Activated naive CD4-positive, alpha-beta T cell treated with anti-CD3 and anti-CD28 coated beads, Interleukin-2, amount 50 U/mL, for 24 hours (primary cell): ENCODE data around the gene ITPR1.
A peak's percentile ranks its signal among the peaks of the same experiment; 100 is the strongest.
"Not testable (repeated sequence)": the region's sequence is repeated elsewhere in the genome, so short reads cannot be mapped to it uniquely, and the experiment has no call there.

Experiments
- H3K27ac Mint-ChIP-seq: one replicate; pipeline ENCODE4 v1.8.0; 2021; ENCODE audit warnings: mild to moderate bottlenecking, mixed read lengths
- H3K27me3 Mint-ChIP-seq: one replicate; pipeline ENCODE4 v1.8.0; 2021; ENCODE audit warnings: mixed read lengths
- H3K36me3 Mint-ChIP-seq: one replicate; pipeline ENCODE4 v1.8.0; 2021; ENCODE audit warnings: mixed read lengths
- H3K4me1 Mint-ChIP-seq: one replicate; pipeline ENCODE4 v1.8.0; 2021; ENCODE audit warnings: mixed read lengths
- H3K4me3 Mint-ChIP-seq: one replicate; pipeline ENCODE4 v1.8.0; 2021; ENCODE audit warnings: mild to moderate bottlenecking, mixed read lengths
- H3K9me3 Mint-ChIP-seq: one replicate; pipeline ENCODE4 v1.8.0; 2021; ENCODE audit warnings: mixed read lengths

The ITPR1 gene

GRCh38 chr3:4762481-4763230, 269.5 kb downstream of the ITPR1 start:
- H3K4me3 Mint-ChIP-seq, H3K27me3 Mint-ChIP-seq, H3K27ac Mint-ChIP-seq, H3K9me3 Mint-ChIP-seq, H3K4me1 Mint-ChIP-seq: not testable (repeated sequence)
- H3K36me3 Mint-ChIP-seq: peaks cover 60% of the 10 kb centered on the region

GRCh38 chr3:4763604-4764247, 270.6 kb downstream of the ITPR1 start:
- Mint-ChIP-seq H3K27me3 (no peaks in the 10 kb centered on the region), H3K4me1 (no peaks in the 10 kb centered on the region), H3K9me3 (no peaks in the 10 kb centered on the region), H3K36me3 (peaks cover 59% of the 10 kb centered on the region), H3K4me3 (no peak overlapping the region), H3K27ac (no peak overlapping the region)

- Mint-ChIP-seq H3K4me1 (no peaks in the 10 kb centered on the region), H3K36me3 (peaks cover 52% of the 10 kb centered on the region), H3K4me3 (no peak overlapping the region), H3K9me3 (no peaks in the 10 kb centered on the region), H3K27ac (no peak overlapping the region), H3K27me3 (no peaks in the 10 kb centered on the region)
Observed at GRCh38 chr3:4765212-4765611, 272.1 kb downstream of the ITPR1 start.

GRCh38 chr3:4766263-4766662, 273.1 kb downstream of the ITPR1 start:
- Mint-ChIP-seq H3K27ac (no peak overlapping the region), H3K27me3 (no peaks in the 10 kb centered on the region), H3K36me3 (peaks cover 44% of the 10 kb centered on the region), H3K9me3 (no peaks in the 10 kb centered on the region), H3K4me1 (no peaks in the 10 kb centered on the region), H3K4me3 (no peak overlapping the region)

- Mint-ChIP-seq H3K27me3 (no peaks in the 10 kb centered on the region), H3K9me3 (no peaks in the 10 kb centered on the region), H3K36me3 (peaks cover 39% of the 10 kb centered on the region), H3K27ac (no peak overlapping the region), H3K4me1 (no peaks in the 10 kb centered on the region), H3K4me3 (no peak overlapping the region)
Observed at GRCh38 chr3:4766716-4767499, 273.8 kb downstream of the ITPR1 start.

- Mint-ChIP-seq H3K4me3 (no peak overlapping the region), H3K9me3 (no peaks in the 10 kb centered on the region), H3K4me1 (no peaks in the 10 kb centered on the region), H3K36me3 (peaks cover 37% of the 10 kb centered on the region), H3K27ac (no peak overlapping the region), H3K27me3 (no peaks in the 10 kb centered on the region)
Observed at GRCh38 chr3:4768021-4768420, 274.9 kb downstream of the ITPR1 start.

- H3K4me1 Mint-ChIP-seq: no peaks in the 10 kb centered on the region
- no peaks in the 10 kb centered on the region for H3K27me3 Mint-ChIP-seq
- peaks cover 36% of the 10 kb centered on the region for H3K36me3 Mint-ChIP-seq
Observed at GRCh38 chr3:4768521-4768920, 275.4 kb downstream of the ITPR1 start.

GRCh38 chr3:4770561-4770960, 277.4 kb downstream of the ITPR1 start:
- Mint-ChIP-seq H3K27ac (no peak overlapping the region), H3K36me3 (peaks cover 30% of the 10 kb centered on the region)

More at GRCh38 chr3:4768521-4768920, 275.4 kb downstream of the ITPR1 start:
- Mint-ChIP-seq H3K27ac (no peak overlapping the region), H3K9me3 (no peaks in the 10 kb centered on the region), H3K4me3 (no peak overlapping the region)

GRCh38 chr3:4771243-4771642, 278.1 kb downstream of the ITPR1 start:
- Mint-ChIP-seq H3K9me3 (no peaks in the 10 kb centered on the region), H3K27ac (no peak overlapping the region), H3K4me3 (no peak overlapping the region), H3K36me3 (peaks cover 27% of the 10 kb centered on the region), H3K27me3 (no peaks in the 10 kb centered on the region), H3K4me1 (peaks cover 7% of the 10 kb centered on the region)

More at GRCh38 chr3:4770561-4770960, 277.4 kb downstream of the ITPR1 start:
- no peaks in the 10 kb centered on the region for H3K27me3 Mint-ChIP-seq
- no peaks in the 10 kb centered on the region for H3K9me3 Mint-ChIP-seq
- no peak overlapping the region for H3K4me3 Mint-ChIP-seq
- H3K4me1 Mint-ChIP-seq: peaks cover 2% of the 10 kb centered on the region

GRCh38 chr3:4772171-4772804, 279.1 kb downstream of the ITPR1 start:
- peaks cover 16% of the 10 kb centered on the region for H3K4me1 Mint-ChIP-seq
- no peaks in the 10 kb centered on the region for H3K9me3 Mint-ChIP-seq
- no peak overlapping the region for H3K27ac Mint-ChIP-seq
- no peaks in the 10 kb centered on the region for H3K27me3 Mint-ChIP-seq
- no peak overlapping the region for H3K4me3 Mint-ChIP-seq
- H3K36me3 Mint-ChIP-seq: peaks cover 25% of the 10 kb centered on the region

- Mint-ChIP-seq H3K9me3 (no peaks in the 10 kb centered on the region), H3K4me3 (no peak overlapping the region), H3K27ac (no peak overlapping the region), H3K4me1 (peaks cover 16% of the 10 kb centered on the region), H3K36me3 (peaks cover 25% of the 10 kb centered on the region), H3K27me3 (no peaks in the 10 kb centered on the region)
Observed at GRCh38 chr3:4772858-4773257, 279.7 kb downstream of the ITPR1 start.

GRCh38 chr3:4773583-4773982, 280.4 kb downstream of the ITPR1 start:
- Mint-ChIP-seq H3K36me3 (peaks cover 25% of the 10 kb centered on the region), H3K4me1 (peaks cover 18% of the 10 kb centered on the region), H3K27ac (no peak overlapping the region)

GRCh38 chr3:4774531-4774930, 281.4 kb downstream of the ITPR1 start:
- H3K4me3 Mint-ChIP-seq: no peak overlapping the region
- H3K36me3 Mint-ChIP-seq: peaks cover 31% of the 10 kb centered on the region
- H3K27me3 Mint-ChIP-seq: no peaks in the 10 kb centered on the region
- H3K9me3 Mint-ChIP-seq: no peaks in the 10 kb centered on the region
- peaks cover 20% of the 10 kb centered on the region for H3K4me1 Mint-ChIP-seq
- no peak overlapping the region for H3K27ac Mint-ChIP-seq

More at GRCh38 chr3:4773583-4773982, 280.4 kb downstream of the ITPR1 start:
- H3K9me3 Mint-ChIP-seq: no peaks in the 10 kb centered on the region
- no peak overlapping the region for H3K4me3 Mint-ChIP-seq
- H3K27me3 Mint-ChIP-seq: no peaks in the 10 kb centered on the region

GRCh38 chr3:4776399-4776979, 283.3 kb downstream of the ITPR1 start:
- H3K9me3 Mint-ChIP-seq: no peaks in the 10 kb centered on the region
- H3K36me3 Mint-ChIP-seq: peaks cover 35% of the 10 kb centered on the region
- H3K4me3 Mint-ChIP-seq: no peak overlapping the region
- H3K27me3 Mint-ChIP-seq: no peaks in the 10 kb centered on the region
- H3K27ac Mint-ChIP-seq: peak overlapping the region; percentile 86
- peaks cover 20% of the 10 kb centered on the region for H3K4me1 Mint-ChIP-seq

GRCh38 chr3:4776980-4777581, 283.9 kb downstream of the ITPR1 start:
- no peaks in the 10 kb centered on the region for H3K27me3 Mint-ChIP-seq
- peak overlapping the region; percentile 83 for H3K27ac Mint-ChIP-seq
- H3K4me3 Mint-ChIP-seq: no peak overlapping the region
- H3K4me1 Mint-ChIP-seq: peaks cover 20% of the 10 kb centered on the region
- H3K9me3 Mint-ChIP-seq: no peaks in the 10 kb centered on the region
- peaks cover 37% of the 10 kb centered on the region for H3K36me3 Mint-ChIP-seq
